Activated T-cell treated with anti-CD3 and anti-CD28 coated beads, Interleukin-2, amount 50 U/mL, for 24 hours (primary cell): ENCODE measurements around the gene TMPRSS6.
A peak's percentile ranks its signal among the peaks of the same experiment; 100 is the strongest.

ENCODE experiments used
- DNase-seq: peaks from one replicate; pipeline ENCODE4 v3.0.0-alpha.2; 2020
- H3K27ac Mint-ChIP-seq: 2 replicates; pipeline ENCODE4 v1.8.0; 2020; ENCODE audit warnings: mild to moderate bottlenecking, mixed read lengths
- H3K27me3 Mint-ChIP-seq: 2 replicates; pipeline ENCODE4 v1.8.0; 2020; ENCODE audit warnings: mixed read lengths
- H3K36me3 Mint-ChIP-seq: 2 replicates; pipeline ENCODE4 v1.8.0; 2020; ENCODE audit warnings: low read depth, mixed read lengths
- H3K4me1 Mint-ChIP-seq: 2 replicates; pipeline ENCODE4 v1.8.0; 2020; ENCODE audit warnings: low read depth, mixed read lengths
- H3K4me3 Mint-ChIP-seq: 2 replicates; pipeline ENCODE4 v1.8.0; 2020; ENCODE audit warnings: mild to moderate bottlenecking, moderate library complexity, mixed read lengths
- H3K9me3 Mint-ChIP-seq: 2 replicates; pipeline ENCODE4 v1.8.0; 2020; ENCODE audit warnings: mixed read lengths

Gene TMPRSS6

GRCh38 chr22:37064553-37064952, 45.0 kb downstream of the TMPRSS6 start:
- H3K9me3 Mint-ChIP-seq: no peaks in the 10 kb centered on the region
- H3K27ac Mint-ChIP-seq: no peak overlapping the region
- peaks cover 37% of the 10 kb centered on the region for H3K36me3 Mint-ChIP-seq
- H3K27me3 Mint-ChIP-seq: peaks cover 17% of the 10 kb centered on the region
- H3K4me3 Mint-ChIP-seq: no peak overlapping the region
- peaks cover 32% of the 10 kb centered on the region for H3K4me1 Mint-ChIP-seq
- DNase-seq: no peak

- Mint-ChIP-seq H3K4me3 (no peak overlapping the region), H3K36me3 (peaks cover 45% of the 10 kb centered on the region), H3K27ac (no peak overlapping the region), H3K27me3 (peaks cover 13% of the 10 kb centered on the region), H3K4me1 (peaks cover 33% of the 10 kb centered on the region), H3K9me3 (no peaks in the 10 kb centered on the region)
- DNase-seq: no peak
Observed at GRCh38 chr22:37063431-37064420, 45.8 kb downstream of the TMPRSS6 start.

GRCh38 chr22:37062702-37063381, 46.7 kb downstream of the TMPRSS6 start:
- no peak overlapping the region for H3K27ac Mint-ChIP-seq
- no peak for DNase-seq
- no peaks in the 10 kb centered on the region for H3K9me3 Mint-ChIP-seq
- peaks cover 5% of the 10 kb centered on the region for H3K27me3 Mint-ChIP-seq
- H3K4me3 Mint-ChIP-seq: no peak overlapping the region
- peaks cover 53% of the 10 kb centered on the region for H3K36me3 Mint-ChIP-seq
- H3K4me1 Mint-ChIP-seq: peaks cover 33% of the 10 kb centered on the region

GRCh38 chr22:37062376-37062675, 47.2 kb downstream of the TMPRSS6 start:
- Mint-ChIP-seq H3K4me3 (no peak overlapping the region), H3K27me3 (no peaks in the 10 kb centered on the region), H3K36me3 (peaks cover 58% of the 10 kb centered on the region), H3K4me1 (peaks cover 33% of the 10 kb centered on the region), H3K27ac (no peak overlapping the region), H3K9me3 (no peaks in the 10 kb centered on the region)
- DNase-seq: no peak

GRCh38 chr22:37061611-37062375, 47.7 kb downstream of the TMPRSS6 start:
- no peaks in the 10 kb centered on the region for H3K27me3 Mint-ChIP-seq
- DNase-seq: no peak
- peaks cover 33% of the 10 kb centered on the region for H3K4me1 Mint-ChIP-seq
- H3K4me3 Mint-ChIP-seq: peak overlapping the region; percentile 27
- H3K9me3 Mint-ChIP-seq: no peaks in the 10 kb centered on the region
- H3K36me3 Mint-ChIP-seq: peaks cover 63% of the 10 kb centered on the region
- no peak overlapping the region for H3K27ac Mint-ChIP-seq

GRCh38 chr22:37060801-37061610, 48.5 kb downstream of the TMPRSS6 start:
- peaks cover 33% of the 10 kb centered on the region for H3K4me1 Mint-ChIP-seq
- no peaks in the 10 kb centered on the region for H3K27me3 Mint-ChIP-seq
- peak overlapping the region; percentile 60 for H3K4me3 Mint-ChIP-seq
- no peaks in the 10 kb centered on the region for H3K9me3 Mint-ChIP-seq
- peak overlapping the region; percentile 64 for H3K27ac Mint-ChIP-seq
- peak; percentile 73 for DNase-seq
- H3K36me3 Mint-ChIP-seq: peaks cover 71% of the 10 kb centered on the region

GRCh38 chr22:37059876-37060449, 49.5 kb downstream of the TMPRSS6 start:
- Mint-ChIP-seq H3K4me3 (peak overlapping the region; percentile 60), H3K36me3 (peaks cover 81% of the 10 kb centered on the region), H3K27ac (peak overlapping the region; percentile 26), H3K27me3 (no peaks in the 10 kb centered on the region), H3K4me1 (peaks cover 33% of the 10 kb centered on the region), H3K9me3 (no peaks in the 10 kb centered on the region)
- DNase-seq: no peak

GRCh38 chr22:37058917-37059701, 50.4 kb downstream of the TMPRSS6 start:
- DNase-seq: no peak
- Mint-ChIP-seq H3K27me3 (no peaks in the 10 kb centered on the region), H3K27ac (no peak overlapping the region), H3K4me1 (peaks cover 33% of the 10 kb centered on the region), H3K4me3 (no peak overlapping the region), H3K36me3 (peaks cover 80% of the 10 kb centered on the region), H3K9me3 (no peaks in the 10 kb centered on the region)

- H3K9me3 Mint-ChIP-seq: no peaks in the 10 kb centered on the region
- peaks cover 83% of the 10 kb centered on the region for H3K36me3 Mint-ChIP-seq
- H3K4me3 Mint-ChIP-seq: no peak overlapping the region
- DNase-seq: no peak
- H3K27me3 Mint-ChIP-seq: no peaks in the 10 kb centered on the region
- H3K27ac Mint-ChIP-seq: no peak overlapping the region
- peaks cover 38% of the 10 kb centered on the region for H3K4me1 Mint-ChIP-seq
Observed at GRCh38 chr22:37057796-37058510, 51.6 kb downstream of the TMPRSS6 start.

- peaks cover 42% of the 10 kb centered on the region for H3K4me1 Mint-ChIP-seq
- H3K27me3 Mint-ChIP-seq: no peaks in the 10 kb centered on the region
- H3K4me3 Mint-ChIP-seq: no peak overlapping the region
- H3K36me3 Mint-ChIP-seq: peaks cover 81% of the 10 kb centered on the region
- no peak for DNase-seq
- H3K27ac Mint-ChIP-seq: no peak overlapping the region
- no peaks in the 10 kb centered on the region for H3K9me3 Mint-ChIP-seq
Observed at GRCh38 chr22:37057226-37057625, 52.3 kb downstream of the TMPRSS6 start.

- H3K4me1 Mint-ChIP-seq: peaks cover 36% of the 10 kb centered on the region
- no peak overlapping the region for H3K27ac Mint-ChIP-seq
- no peak for DNase-seq
- no peaks in the 10 kb centered on the region for H3K27me3 Mint-ChIP-seq
- no peak overlapping the region for H3K4me3 Mint-ChIP-seq
- peaks cover 77% of the 10 kb centered on the region for H3K36me3 Mint-ChIP-seq
- H3K9me3 Mint-ChIP-seq: no peaks in the 10 kb centered on the region
Observed at GRCh38 chr22:37056246-37056645, 53.3 kb downstream of the TMPRSS6 start.

- H3K27me3 Mint-ChIP-seq: no peaks in the 10 kb centered on the region
- peaks cover 22% of the 10 kb centered on the region for H3K4me1 Mint-ChIP-seq
- peak overlapping the region; percentile 57 for H3K27ac Mint-ChIP-seq
- no peaks in the 10 kb centered on the region for H3K9me3 Mint-ChIP-seq
- H3K36me3 Mint-ChIP-seq: peaks cover 64% of the 10 kb centered on the region
- H3K4me3 Mint-ChIP-seq: no peak overlapping the region
- no peak for DNase-seq
Observed at GRCh38 chr22:37054600-37055365, 54.7 kb downstream of the TMPRSS6 start.
